Retinal pigment epithelial cell (primary cell): ENCODE results near the gene AK1.

Experiments used
- DNase-seq: peaks from one replicate; pipeline ENCODE4 v3.0.0-alpha.2; 2010; ENCODE audit warnings: low read depth
- H3K4me3 ChIP-seq: 2 replicates; pipeline ENCODE4 v1.5.1; 2011; ENCODE audit warnings: mild to moderate bottlenecking, low read length, control low read depth, moderate library complexity
- CTCF ChIP-seq: conservative IDR thresholded peaks from 2 replicates; pipeline ENCODE4 v1.5.1; 2011; ENCODE audit warnings: low read depth, low read length, control low read depth, inconsistent platforms

The AK1 gene

GRCh38 chr9:127909839-127910273, 32.4 kb upstream of the AK1 start:
- no peak for DNase-seq
- no peak overlapping the region for H3K4me3 ChIP-seq
- TF ChIP-seq CTCF: no peak

- H3K4me3 ChIP-seq: no peak overlapping the region
- no peak for DNase-seq
- no peak for TF ChIP-seq CTCF
Measured at GRCh38 chr9:127908660-127908926, 31.1 kb upstream of the AK1 start.

GRCh38 chr9:127907867-127908659, 30.6 kb upstream of the AK1 start:
- DNase-seq: no peak
- TF ChIP-seq CTCF: no peak
- no peak overlapping the region for H3K4me3 ChIP-seq

GRCh38 chr9:127905788-127906191, 28.3 kb upstream of the AK1 start:
- DNase-seq: no peak
- no peak overlapping the region for H3K4me3 ChIP-seq
- no peak for TF ChIP-seq CTCF

- no peak for TF ChIP-seq CTCF
- no peak overlapping the region for H3K4me3 ChIP-seq
- DNase-seq: no peak
Measured at GRCh38 chr9:127905004-127905728, 27.7 kb upstream of the AK1 start.

- TF ChIP-seq CTCF: no peak
- H3K4me3 ChIP-seq: no peak overlapping the region
- no peak for DNase-seq
Measured at GRCh38 chr9:127904561-127905003, 27.1 kb upstream of the AK1 start.
